Ectodermal cell (in vitro differentiated cells): ENCODE data around the gene C19orf53.
A peak's percentile ranks its signal among the peaks of the same experiment; 100 is the strongest.

ENCODE experiments used
- H3K27ac ChIP-seq: 2 replicates; pipeline ENCODE4 v1.7.0; 2013; ENCODE audit warnings: mild to moderate bottlenecking, low read depth, low read length; ENCODE audit not compliant: insufficient read depth, poor library complexity, severe bottlenecking
- H3K27me3 ChIP-seq: 2 replicates; pipeline ENCODE4 v1.7.0; 2013; ENCODE audit warnings: mild to moderate bottlenecking, low read length; ENCODE audit not compliant: insufficient read depth, control insufficient read depth, poor library complexity, severe bottlenecking
- H3K36me3 ChIP-seq: one replicate; pipeline ENCODE4 v1.7.0; 2013; ENCODE audit warnings: low read length; ENCODE audit not compliant: control insufficient read depth, insufficient read depth
- H3K4me1 ChIP-seq: one replicate; pipeline ENCODE4 v1.7.0; 2013; ENCODE audit warnings: low read length; ENCODE audit not compliant: control insufficient read depth, insufficient read depth
- H3K4me3 ChIP-seq: 2 replicates; pipeline ENCODE4 v1.7.0; 2013; ENCODE audit warnings: low read depth, low read length, control low read depth; ENCODE audit not compliant: insufficient read depth
- H3K9me3 ChIP-seq: 2 replicates; pipeline ENCODE4 v1.7.0; 2013; ENCODE audit warnings: mild to moderate bottlenecking, low read length, moderate library complexity; ENCODE audit not compliant: control insufficient read depth
- WGBS, 2 experiments: methylation state at CpG; one replicate each; pipeline ENCODE4 v1.1.7; 2013; ENCODE audit warnings: missing lambda C conversion rate in 2 of 2; 5-methylcytosine and 5-hydroxymethylcytosine counted together

The C19orf53 gene

GRCh38 chr19:13795595-13796300 lies 21.5 kb downstream of the C19orf53 start:
- 3% methylated on average over 42 of the region's 42 CpGs for WGBS, 2 experiments
- H3K9me3 ChIP-seq: no peaks in the 10 kb centered on the region
- H3K27me3 ChIP-seq: no peaks in the 10 kb centered on the region
- H3K36me3 ChIP-seq: no peaks in the 10 kb centered on the region
- H3K4me3 ChIP-seq: peak overlapping the region; percentile 73
- H3K27ac ChIP-seq: no peak overlapping the region
- peaks cover 7% of the 10 kb centered on the region for H3K4me1 ChIP-seq

GRCh38 chr19:13796301-13797057 lies 22.2 kb downstream of the C19orf53 start:
- peak overlapping the region; percentile 73 for H3K4me3 ChIP-seq
- 39 to 42% methylated on average over 12 of the region's 12 CpGs for WGBS, 2 experiments
- H3K9me3 ChIP-seq: no peaks in the 10 kb centered on the region
- no peaks in the 10 kb centered on the region for H3K36me3 ChIP-seq
- no peaks in the 10 kb centered on the region for H3K27me3 ChIP-seq
- peaks cover 7% of the 10 kb centered on the region for H3K4me1 ChIP-seq
- H3K27ac ChIP-seq: no peak overlapping the region

GRCh38 chr19:13797058-13797440 lies 22.8 kb downstream of the C19orf53 start:
- Histone ChIP-seq H3K27me3 (no peaks in the 10 kb centered on the region), H3K4me1 (peaks cover 7% of the 10 kb centered on the region), H3K4me3 (no peak overlapping the region), H3K27ac (no peak overlapping the region), H3K36me3 (no peaks in the 10 kb centered on the region), H3K9me3 (no peaks in the 10 kb centered on the region)
- 91 to 93% methylated on average over 4 of the region's 4 CpGs for WGBS, 2 experiments

- Histone ChIP-seq H3K36me3 (no peaks in the 10 kb centered on the region), H3K27me3 (no peaks in the 10 kb centered on the region), H3K4me1 (peaks cover 7% of the 10 kb centered on the region), H3K4me3 (no peak overlapping the region), H3K9me3 (no peaks in the 10 kb centered on the region), H3K27ac (no peak overlapping the region)
- WGBS, 2 experiments: 92 to 94% methylated on average over 7 of the region's 7 CpGs
These were observed 23.6 kb downstream of the C19orf53 start for GRCh38 chr19:13797870-13798269.

- WGBS, 2 experiments: 95 to 97% methylated on average over 22 of the region's 22 CpGs
- H3K27me3 ChIP-seq: no peaks in the 10 kb centered on the region
- no peak overlapping the region for H3K27ac ChIP-seq
- H3K4me1 ChIP-seq: peaks cover 7% of the 10 kb centered on the region
- no peaks in the 10 kb centered on the region for H3K9me3 ChIP-seq
- no peaks in the 10 kb centered on the region for H3K36me3 ChIP-seq
- H3K4me3 ChIP-seq: no peak overlapping the region
These were observed 25.4 kb downstream of the C19orf53 start for GRCh38 chr19:13799669-13800068.

GRCh38 chr19:13803038-13803437 lies 28.8 kb downstream of the C19orf53 start:
- no peak overlapping the region for H3K27ac ChIP-seq
- H3K36me3 ChIP-seq: no peaks in the 10 kb centered on the region
- no peaks in the 10 kb centered on the region for H3K9me3 ChIP-seq
- H3K27me3 ChIP-seq: no peaks in the 10 kb centered on the region
- no peak overlapping the region for H3K4me3 ChIP-seq
- WGBS, 2 experiments: 94 to 96% methylated on average over 9 of the region's 9 CpGs
- no peaks in the 10 kb centered on the region for H3K4me1 ChIP-seq

GRCh38 chr19:13804830-13805683 lies 30.8 kb downstream of the C19orf53 start:
- Histone ChIP-seq H3K4me1 (no peaks in the 10 kb centered on the region), H3K27me3 (no peaks in the 10 kb centered on the region), H3K9me3 (no peaks in the 10 kb centered on the region), H3K4me3 (no peak overlapping the region), H3K36me3 (peaks cover 12% of the 10 kb centered on the region), H3K27ac (no peak overlapping the region)
- 72% methylated on average over 35 of the region's 35 CpGs for WGBS, 2 experiments

- Histone ChIP-seq H3K4me1 (no peaks in the 10 kb centered on the region), H3K27ac (no peak overlapping the region), H3K9me3 (no peaks in the 10 kb centered on the region), H3K4me3 (no peak overlapping the region), H3K36me3 (peaks cover 18% of the 10 kb centered on the region), H3K27me3 (no peaks in the 10 kb centered on the region)
- WGBS, 2 experiments: 93% methylated on average over 3 of the region's 3 CpGs
These were observed 32.5 kb downstream of the C19orf53 start for GRCh38 chr19:13806728-13807127.

GRCh38 chr19:13807421-13808021 lies 33.3 kb downstream of the C19orf53 start:
- 96 to 97% methylated on average over 3 of the region's 3 CpGs for WGBS, 2 experiments
- Histone ChIP-seq H3K27ac (no peak overlapping the region), H3K4me1 (no peaks in the 10 kb centered on the region), H3K4me3 (no peak overlapping the region), H3K36me3 (peaks cover 18% of the 10 kb centered on the region), H3K27me3 (no peaks in the 10 kb centered on the region), H3K9me3 (no peaks in the 10 kb centered on the region)
